ENCODE results near the gene TSPO2.

Gene TSPO2

GRCh38 chr6:41049955-41050354, 7.7 kb downstream of the TSPO2 start:
- in situ Hi-C loops (cut with HindIII; ENCODE audit: low sequenced_read_pairs), result no loop called here

DNA sequence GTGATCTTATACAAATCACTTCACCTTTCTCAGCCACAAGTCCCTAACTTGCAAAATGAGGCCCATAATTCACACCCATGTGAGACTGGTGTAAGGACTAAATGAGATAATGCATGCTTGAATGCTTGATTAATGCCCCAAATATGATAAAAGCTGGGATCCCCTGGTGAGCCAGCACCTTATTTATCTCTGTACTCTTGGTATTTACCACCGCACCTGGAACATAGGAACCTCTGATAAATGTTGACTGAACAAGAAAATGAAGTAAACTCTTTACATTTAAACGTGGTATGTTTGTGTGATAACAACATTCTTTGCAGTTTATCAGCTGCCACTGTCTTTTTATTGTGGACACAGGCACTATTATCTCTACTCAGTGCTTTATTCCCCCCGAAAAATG, 8.3 kb downstream of the TSPO2 start:
- in situ Hi-C loops (cut with HindIII; ENCODE audit: low sequenced_read_pairs), result no loop called here

DNA sequence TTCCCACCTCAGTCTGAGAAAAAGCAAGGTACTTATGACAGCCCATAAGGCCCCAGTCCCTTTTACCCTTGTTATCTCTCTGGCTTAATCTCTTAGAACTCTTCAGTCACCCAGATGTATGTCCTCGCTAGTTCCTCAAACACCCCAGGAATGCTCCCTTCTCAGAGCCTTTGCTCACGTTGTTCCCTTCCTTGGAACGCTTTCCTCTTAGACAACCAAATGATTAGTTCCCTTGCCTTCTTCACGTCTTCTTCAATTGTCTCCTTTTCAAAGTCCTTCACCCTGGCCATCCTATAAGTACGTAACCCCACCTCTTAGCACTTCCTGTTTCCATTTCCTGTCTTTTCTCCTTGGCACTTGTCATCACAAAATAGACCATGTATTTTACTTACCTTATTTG, 9.6 kb downstream of the TSPO2 start:
- in situ Hi-C loops (cut with HindIII; ENCODE audit: low sequenced_read_pairs), result no loop called here

DNA sequence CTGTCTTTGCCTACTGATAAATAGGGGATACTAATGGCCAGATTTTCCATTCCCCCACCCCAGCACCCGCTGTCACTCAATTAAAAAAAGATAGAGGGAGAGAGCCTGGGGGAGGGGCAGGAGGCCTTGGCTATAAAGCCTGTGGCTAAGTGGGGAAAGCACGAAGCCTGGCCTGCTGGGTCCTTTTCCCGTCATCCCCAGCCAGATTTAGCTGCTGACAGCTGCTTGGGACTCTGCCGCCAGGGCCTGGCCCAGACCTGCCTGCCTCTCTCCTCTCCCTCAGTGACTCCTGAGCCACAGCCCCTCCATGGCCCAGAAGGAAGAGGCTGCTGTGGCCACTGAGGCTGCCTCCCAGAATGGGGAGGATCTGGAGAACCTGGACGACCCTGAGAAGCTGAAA, 10.8 kb downstream of the TSPO2 start, which contains the start of gene APOBEC2:
APOBEC2 (plus strand) TSS at position 162 of the 400 bp plus-strand sequence; CDS start at position 308, 146 bp downstream.
- in situ Hi-C loops (cut with HindIII; ENCODE audit: low sequenced_read_pairs), result no loop called here

- in situ Hi-C loops (cut with HindIII; ENCODE audit: low sequenced_read_pairs), result no loop called here
Observed at GRCh38 chr6:41054511-41054910, 12.2 kb downstream of the TSPO2 start.

DNA sequence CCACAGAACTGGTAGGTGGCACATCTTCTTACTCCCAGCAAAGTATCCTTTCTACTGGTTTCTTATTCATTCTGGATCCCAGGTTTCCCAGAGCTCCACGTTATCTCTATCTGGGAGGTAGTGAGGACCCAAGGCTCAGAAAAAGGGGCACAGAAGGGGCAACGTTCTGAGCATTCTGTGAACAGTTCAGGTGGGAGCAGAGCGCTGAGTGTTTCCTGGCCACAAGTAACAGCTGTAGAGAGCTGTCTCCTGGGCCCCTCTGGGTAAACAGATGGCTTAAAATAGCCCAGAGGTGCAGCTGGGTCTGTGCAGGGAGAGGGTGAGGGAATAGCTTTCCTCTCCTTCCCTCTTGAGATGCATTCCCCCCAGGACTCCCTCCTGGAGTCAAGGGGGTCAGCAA, 12.9 kb downstream of the TSPO2 start:
- in situ Hi-C loops (cut with HindIII; ENCODE audit: low sequenced_read_pairs), result no loop called here

DNA sequence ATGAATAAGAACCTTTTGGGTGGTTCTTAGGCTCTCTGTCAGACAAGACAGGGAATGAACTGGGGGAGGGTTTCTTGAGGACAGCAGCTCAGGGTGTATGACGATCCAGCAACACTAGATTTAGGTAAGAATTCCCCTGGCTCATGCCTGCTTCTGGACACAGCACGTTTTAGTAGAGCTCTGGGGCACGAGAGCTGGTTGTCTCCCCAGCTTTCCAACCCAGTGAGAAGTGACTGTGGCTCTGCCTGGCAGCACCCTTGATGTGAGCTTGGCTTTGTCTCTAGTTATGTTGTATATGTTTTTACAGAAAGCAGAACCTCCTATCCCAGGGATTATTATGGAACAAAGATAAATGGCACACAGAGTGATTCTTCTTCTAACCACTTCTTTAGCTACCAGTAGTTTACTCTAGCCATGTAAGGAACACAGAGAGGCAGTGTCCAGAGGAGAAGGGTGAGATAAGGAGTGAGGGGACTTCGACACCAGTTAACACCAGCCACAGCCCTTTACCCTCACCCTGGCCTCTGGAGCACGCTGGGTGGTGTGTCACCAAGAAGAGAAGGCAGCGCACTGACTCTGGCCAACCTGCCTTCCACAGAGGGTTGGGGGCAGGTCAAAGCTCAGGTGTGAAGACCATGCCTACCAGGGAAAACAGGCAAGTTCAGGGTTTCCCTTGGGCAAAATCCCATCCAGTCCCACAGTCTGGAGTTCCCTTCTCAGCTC, 14.7 kb downstream of the TSPO2 start:
- in situ Hi-C loops (cut with HindIII; ENCODE audit: low sequenced_read_pairs), result no loop called here

GRCh38 chr6:41058783-41059181, 16.5 kb downstream of the TSPO2 start:
- in situ Hi-C loops (cut with HindIII; ENCODE audit: low sequenced_read_pairs), result no loop called here

GRCh38 chr6:41059556-41059955, 17.3 kb downstream of the TSPO2 start:
- in situ Hi-C loops (cut with HindIII; ENCODE audit: low sequenced_read_pairs), result no loop called here

DNA sequence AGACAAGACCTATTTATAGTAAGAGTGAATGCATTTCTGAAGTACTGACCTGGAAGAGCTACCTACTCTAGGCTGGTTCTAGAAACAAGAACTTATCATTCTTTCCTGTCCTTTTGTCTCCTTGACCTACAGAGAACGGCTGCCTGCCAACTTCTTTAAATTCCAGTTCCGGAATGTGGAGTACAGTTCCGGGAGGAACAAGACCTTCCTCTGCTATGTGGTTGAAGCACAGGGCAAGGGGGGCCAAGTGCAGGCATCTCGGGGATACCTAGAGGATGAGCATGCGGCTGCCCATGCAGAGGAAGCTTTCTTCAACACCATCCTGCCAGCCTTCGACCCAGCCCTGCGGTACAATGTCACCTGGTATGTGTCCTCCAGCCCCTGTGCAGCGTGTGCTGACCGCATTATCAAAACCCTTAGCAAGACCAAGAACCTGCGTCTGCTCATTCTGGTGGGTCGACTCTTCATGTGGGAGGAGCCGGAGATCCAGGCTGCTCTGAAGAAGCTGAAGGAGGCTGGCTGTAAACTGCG, 19.0 kb downstream of the TSPO2 start:
- in situ Hi-C loops (cut with HindIII; ENCODE audit: low sequenced_read_pairs), result no loop called here

GRCh38 chr6:41062056-41062455, 19.8 kb downstream of the TSPO2 start:
- in situ Hi-C loops (cut with HindIII; ENCODE audit: low sequenced_read_pairs), result no loop called here

DNA sequence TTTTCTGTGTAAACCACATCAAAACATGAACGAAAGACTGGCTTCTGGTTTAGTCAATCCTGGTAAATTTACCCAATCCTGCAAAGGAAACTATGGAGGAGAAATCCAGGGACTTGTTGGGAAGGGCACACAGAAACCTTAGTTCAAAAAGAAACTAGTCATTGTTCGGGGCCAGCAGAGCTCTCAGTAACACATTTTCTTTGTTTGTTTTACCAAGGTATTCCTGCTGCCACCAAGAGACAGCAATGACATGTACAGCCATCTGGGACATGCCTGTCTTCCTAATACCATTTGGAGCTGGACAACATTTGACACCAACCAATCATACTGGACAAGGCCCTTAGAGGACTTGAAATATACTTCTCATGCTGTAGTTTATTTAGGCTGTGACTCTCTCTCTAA, 21.6 kb downstream of the TSPO2 start:
- in situ Hi-C loops (cut with HindIII; ENCODE audit: low sequenced_read_pairs), result no loop called here

DNA sequence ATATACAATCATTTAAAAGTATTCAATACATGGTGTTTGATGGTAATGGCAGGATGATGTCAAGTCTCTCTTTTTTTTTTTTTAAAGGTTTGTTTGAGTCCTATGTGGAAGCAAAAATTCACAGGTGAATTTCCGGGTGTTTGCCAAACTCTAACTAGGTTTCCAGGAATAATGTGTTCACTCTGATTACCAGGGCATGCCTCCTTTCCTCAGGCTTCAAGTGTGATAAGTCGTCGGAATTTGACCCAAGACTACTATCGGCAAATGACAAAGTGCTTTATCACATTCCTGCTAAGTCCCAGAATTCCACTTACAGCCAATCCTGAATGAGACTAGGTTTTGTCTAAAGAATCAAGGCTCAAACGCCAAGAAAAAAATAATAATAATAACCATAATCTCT, 22.6 kb downstream of the TSPO2 start:
- in situ Hi-C loops (cut with HindIII; ENCODE audit: low sequenced_read_pairs), result no loop called here

GRCh38 chr6:41065550-41066026, 23.3 kb downstream of the TSPO2 start:
- in situ Hi-C loops (cut with HindIII; ENCODE audit: low sequenced_read_pairs), result no loop called here

DNA sequence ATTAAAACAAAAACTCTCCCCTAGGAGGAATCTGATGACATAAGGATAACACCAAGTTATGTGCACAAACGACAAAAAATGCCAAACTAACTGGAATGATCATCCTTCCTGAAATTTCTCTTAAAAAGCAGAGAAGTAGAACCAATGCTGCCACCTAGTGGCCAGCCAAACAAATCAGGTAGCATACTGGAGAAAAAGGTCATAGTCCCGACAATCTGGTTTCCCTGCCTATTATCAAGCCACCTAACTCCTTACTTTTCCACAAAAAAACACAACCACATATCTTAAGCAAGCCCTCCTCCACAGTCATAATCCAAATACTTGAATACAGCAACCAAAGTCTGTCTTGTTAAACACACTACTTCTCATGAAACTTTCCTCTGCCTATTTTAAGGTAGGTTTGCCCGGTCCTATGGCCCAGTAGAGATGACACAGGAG, 24.6 kb downstream of the TSPO2 start:
- in situ Hi-C loops (cut with HindIII; ENCODE audit: low sequenced_read_pairs), result no loop called here

- in situ Hi-C loops (cut with HindIII; ENCODE audit: low sequenced_read_pairs), result no loop called here
Observed at GRCh38 chr6:41071501-41071922, 29.2 kb downstream of the TSPO2 start.

DNA sequence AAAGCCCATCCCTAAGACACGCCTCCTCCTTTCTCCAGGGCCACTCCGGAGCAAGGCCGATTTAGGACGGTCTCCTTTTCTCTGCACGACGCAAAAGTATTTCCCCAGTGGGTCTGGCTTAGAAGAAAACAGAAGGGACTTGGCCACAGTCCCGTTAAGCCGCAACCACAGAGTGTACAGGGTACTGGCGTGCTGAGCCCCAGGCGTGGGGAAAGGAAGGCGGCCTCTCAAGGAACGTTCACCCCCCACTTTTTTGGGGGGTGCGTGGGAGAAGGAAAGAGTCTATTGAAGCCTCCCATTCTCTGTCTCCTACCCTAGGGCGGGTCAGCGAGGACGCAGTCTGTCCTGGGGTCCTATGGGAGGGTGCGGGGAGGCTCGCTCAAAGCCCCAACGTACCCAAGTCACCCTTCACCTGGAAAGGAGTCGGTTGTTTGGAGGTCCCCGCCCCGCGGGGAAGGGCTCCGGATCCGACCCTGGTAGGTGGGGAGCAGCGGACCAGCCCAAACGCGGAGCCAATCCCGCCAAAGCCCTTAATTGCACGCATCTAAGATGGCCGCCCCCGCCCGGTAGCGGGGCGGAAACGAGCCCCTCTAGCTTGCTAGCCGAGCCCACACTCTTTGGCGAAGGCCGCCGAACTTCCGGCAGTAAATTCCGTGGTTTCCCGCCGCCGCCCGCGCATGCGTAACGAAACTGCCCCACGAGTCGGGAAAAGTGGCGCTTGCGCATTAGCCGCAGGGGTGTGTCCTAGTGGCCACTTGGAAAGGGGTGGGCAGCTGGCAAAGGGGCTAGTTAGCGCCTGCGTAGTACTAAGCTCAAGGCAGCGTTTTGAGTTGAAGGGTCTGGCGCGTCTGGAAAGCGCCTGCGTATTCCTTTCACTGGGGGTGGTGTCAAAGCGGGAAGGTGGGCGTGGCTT, 29.9 kb downstream of the TSPO2 start, which contains the start of gene OARD1:
OARD1 (minus strand) TSS at position 434 of the 913 bp plus-strand sequence. CDS start 722 bp downstream, outside the sequence.
- in situ Hi-C loops (cut with HindIII; ENCODE audit: low sequenced_read_pairs), result no loop called here

GRCh38 chr6:41072836-41073202, 30.6 kb downstream of the TSPO2 start, which contains the start of gene NFYA:
Gene NFYA (plus strand): TSS chr6:41072974. CDS start chr6:41079090, 6,116 bp downstream.
- in situ Hi-C loops (cut with HindIII; ENCODE audit: low sequenced_read_pairs), result no loop called here

DNA sequence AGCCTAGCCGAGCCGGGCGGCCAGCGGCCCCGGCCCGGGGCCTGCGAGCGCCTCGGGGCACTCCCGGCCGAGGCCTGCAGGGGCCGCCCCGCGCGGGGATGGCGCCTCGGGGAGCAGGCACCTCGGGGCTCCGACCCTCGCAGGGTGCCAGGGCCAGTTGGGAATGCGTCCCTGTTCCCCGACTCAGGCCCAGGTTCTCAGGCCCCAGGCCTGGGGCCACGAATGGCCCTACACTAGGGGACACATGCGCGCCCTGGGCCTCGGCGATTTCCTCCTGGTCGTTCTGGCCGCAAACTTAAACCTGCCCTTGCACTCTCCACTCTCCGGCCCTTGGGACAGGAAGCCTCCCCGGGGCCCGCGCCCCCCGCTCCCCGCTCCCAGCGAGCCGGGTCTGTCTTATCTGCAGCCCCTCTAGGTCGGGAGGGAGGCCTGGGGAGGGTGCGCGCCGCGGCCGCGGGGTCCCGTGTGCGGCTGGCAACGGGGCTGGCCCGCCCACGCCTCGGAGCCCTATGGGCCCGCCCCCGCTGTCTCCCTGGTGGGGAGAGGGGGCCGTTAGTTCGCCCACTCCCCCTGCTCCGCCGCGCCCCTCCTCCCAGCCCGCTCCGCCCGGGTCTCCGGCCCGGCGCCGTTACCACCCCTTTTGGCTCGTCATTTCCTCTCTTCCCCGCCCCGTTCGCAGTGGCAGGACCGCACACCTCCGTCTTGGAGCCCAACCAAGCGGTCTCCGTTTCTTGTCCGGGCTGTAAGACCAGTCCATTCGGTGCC, 31.1 kb downstream of the TSPO2 start:
- in situ Hi-C loops (cut with HindIII; ENCODE audit: low sequenced_read_pairs), result no loop called here

DNA sequence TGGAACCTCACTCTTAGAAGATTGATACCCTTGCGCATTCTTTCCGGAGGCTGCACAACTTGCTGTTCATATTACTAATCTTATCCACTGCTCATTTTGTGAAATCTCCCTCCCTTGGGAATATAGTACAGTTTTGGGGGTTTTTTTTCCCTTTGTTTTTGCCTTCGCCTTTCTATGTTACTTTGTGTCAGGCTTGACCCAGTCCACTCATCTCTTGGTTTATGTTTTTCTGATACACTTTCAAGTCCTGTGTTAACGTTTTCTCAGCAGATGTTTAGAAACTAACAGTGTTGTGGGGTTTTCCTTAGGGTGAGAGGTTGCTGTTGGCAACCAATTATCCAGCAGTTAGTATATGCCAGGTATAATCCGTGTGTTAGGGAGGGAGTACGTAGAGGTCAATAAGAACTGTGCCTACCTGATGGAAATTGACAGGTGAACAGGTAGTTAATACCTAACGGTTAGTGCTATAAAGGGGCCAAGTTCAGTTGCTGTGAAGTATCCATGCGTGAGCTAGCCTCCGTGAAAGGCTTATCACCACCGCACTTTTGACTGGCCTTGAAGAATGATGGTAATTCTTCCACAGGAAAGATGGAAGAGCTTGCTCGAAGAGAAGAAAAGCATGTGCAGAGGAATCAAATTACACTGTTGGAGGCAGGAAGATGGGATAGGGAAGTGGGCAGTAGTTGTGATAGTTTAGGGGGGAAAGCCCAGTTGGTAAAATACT, 31.9 kb downstream of the TSPO2 start:
- in situ Hi-C loops (cut with HindIII; ENCODE audit: low sequenced_read_pairs), result no loop called here

Measured in DLD1 (cell line).